Muscle of leg (tissue), 16 donors: Measurements from ENCODE around the gene TRPM8. TPM values are rescaled to one million over a fixed set of nuclear protein-coding genes. Genes with fewer than 3 reads are reported as not detected.
A peak's percentile ranks its signal among the peaks of the same experiment; 100 is the strongest.
"Not testable (repeated sequence)": the region's sequence is repeated elsewhere in the genome, so short reads cannot be mapped to it uniquely, and the experiment has no call there.

Experiments
- DNase-seq: peaks from one replicate; pipeline ENCODE4 v3.0.0; 2013
- H3K27ac ChIP-seq: one replicate; pipeline ENCODE4 v1.5.1; 2013; ENCODE audit warnings: mild to moderate bottlenecking, low read length, control low read depth
- H3K27me3 ChIP-seq: one replicate; pipeline ENCODE4 v1.6.1; 2013; ENCODE audit warnings: low read length; ENCODE audit not compliant: control insufficient read depth, insufficient read depth
- H3K36me3 ChIP-seq: one replicate; pipeline ENCODE4 v1.6.1; 2013; ENCODE audit warnings: low read length; ENCODE audit not compliant: control insufficient read depth, insufficient read depth
- H3K4me1 ChIP-seq: one replicate; pipeline ENCODE4 v1.6.1; 2013; ENCODE audit warnings: low read length; ENCODE audit not compliant: control insufficient read depth, insufficient read depth
- H3K4me3 ChIP-seq: one replicate; pipeline ENCODE4 v1.5.1; 2013; ENCODE audit warnings: low read length, control low read depth
- H3K9me3 ChIP-seq: replicated peaks from 2 replicates; pipeline ENCODE4 v1.6.1; 2013; ENCODE audit warnings: low read depth, low read length; ENCODE audit not compliant: control insufficient read depth
- WGBS: methylation state at CpG from one replicate; pipeline ENCODE4 v1.1.5; 2013; ENCODE audit warnings: missing lambda C conversion rate; ENCODE audit not compliant: insufficient coverage; 5-methylcytosine and 5-hydroxymethylcytosine counted together
- long read RNA-seq, 11 donors: transcript quantifications; one replicate each; lab custom pipeline, GENCODE V29; 2026
- polyA plus RNA-seq, 8 donors: library from polyadenylated mRNA; unstranded; fragments of 120-200 nt; gene quantifications; one replicate each; pipeline versions ENCODE4 v1.2.1 to v1.2.3, GENCODE V29; 2013; ENCODE audit warnings: inconsistent platforms in 1 of 8, low replicate concordance in 1 of 8; ENCODE audit not compliant: insufficient read length in 8 of 8, insufficient read depth in 1 of 8
- total RNA-seq: library from RNA; stranded (reverse); fragments of 120-200 nt; gene quantifications from one replicate; pipeline ENCODE4 v1.2.4, GENCODE V29; 2013

The TRPM8 gene
- total RNA-seq (not detected), polyA plus RNA-seq (under 1 TPM in 4 of 8 donors, not detected in 4; 0.17 to 0.30 (median 0.25) TPM)
- long read RNA-seq, donor 1 = 0 reads
- long read RNA-seq, donor 2 = 0 reads
- long read RNA-seq, donor 3 = 0 reads
- long read RNA-seq, donor 4 = 0 reads
- long read RNA-seq, donor 5 = 0 reads
- long read RNA-seq, donor 6 = 0 reads
- long read RNA-seq, donor 7 = 0 reads
- long read RNA-seq, donor 8 = 0 reads
- long read RNA-seq, donor 9 = 0 reads
- long read RNA-seq, donor 10 = 0 reads
- long read RNA-seq, donor 11 = 0 reads

- H3K36me3 ChIP-seq = no peaks in the 10 kb centered on the region
- DNase-seq = no peak
- WGBS = no CpG with 5 or more reads among the region's 5 CpGs
- no peak within 1 kb of the TSS for H3K27ac ChIP-seq
- H3K4me1 ChIP-seq = no peaks in the 10 kb centered on the region
- H3K4me3 ChIP-seq = no peak within 1 kb of the TSS
- no peaks in the 10 kb centered on the region for H3K27me3 ChIP-seq
- no peaks in the 10 kb centered on the region for H3K9me3 ChIP-seq
These were observed at the start of gene TRPM8 for GRCh38 chr2:233917116-233917515. TRPM8 (plus strand) TSS chr2:233917373; CDS start chr2:233926538, 9,165 bp downstream.

GRCh38 chr2:233867993-233868532 lies 49.1 kb upstream of the TRPM8 start, which contains the start of gene MSL3B:
MSL3B (minus strand) TSS chr2:233868386.
- DNase-seq = peak; percentile 57
- H3K9me3 ChIP-seq = peaks cover 2% of the 10 kb centered on the region
- WGBS = 13% methylated on average over 32 of the region's 50 CpGs
- peak within 1 kb of the TSS; percentile 52 for H3K4me3 ChIP-seq
- peaks cover 4% of the 10 kb centered on the region for H3K27me3 ChIP-seq
- H3K36me3 ChIP-seq = no peaks in the 10 kb centered on the region
- H3K27ac ChIP-seq = no peak within 1 kb of the TSS
- H3K4me1 ChIP-seq = no peaks in the 10 kb centered on the region

GRCh38 chr2:233871432-233871831 lies 45.7 kb upstream of the TRPM8 start:
- H3K27me3 ChIP-seq = peaks cover 6% of the 10 kb centered on the region
- DNase-seq = no peak
- no peaks in the 10 kb centered on the region for H3K4me1 ChIP-seq
- no peak overlapping the region for H3K4me3 ChIP-seq
- H3K9me3 ChIP-seq = no peaks in the 10 kb centered on the region
- 60% methylated on average over 1 of the region's 4 CpGs for WGBS
- no peaks in the 10 kb centered on the region for H3K36me3 ChIP-seq
- no peak overlapping the region for H3K27ac ChIP-seq

- DNase-seq, H3K9me3 ChIP-seq, H3K4me1 ChIP-seq, H3K36me3 ChIP-seq, H3K27me3 ChIP-seq, H3K4me3 ChIP-seq, H3K27ac ChIP-seq: not testable (repeated sequence)
- WGBS = 50% methylated on average over 1 of the region's 2 CpGs
These were observed 45.0 kb upstream of the TRPM8 start for GRCh38 chr2:233872125-233872524.

- Histone ChIP-seq H3K4me1 (no peaks in the 10 kb centered on the region), H3K27ac (no peak overlapping the region), H3K9me3 (peaks cover 7% of the 10 kb centered on the region), H3K4me3 (no peak overlapping the region), H3K27me3 (no peaks in the 10 kb centered on the region), H3K36me3 (no peaks in the 10 kb centered on the region)
- DNase-seq = no peak
These were observed 34.8 kb upstream of the TRPM8 start for GRCh38 chr2:233882353-233882752.

GRCh38 chr2:233892793-233893192 lies 24.4 kb upstream of the TRPM8 start:
- no peak overlapping the region for H3K4me3 ChIP-seq
- WGBS = 83% methylated on average over 2 of the region's 2 CpGs
- DNase-seq = peak; percentile 26
- H3K27me3 ChIP-seq = peaks cover 3% of the 10 kb centered on the region
- no peak overlapping the region for H3K27ac ChIP-seq
- H3K36me3 ChIP-seq = no peaks in the 10 kb centered on the region
- no peaks in the 10 kb centered on the region for H3K9me3 ChIP-seq
- H3K4me1 ChIP-seq = no peaks in the 10 kb centered on the region

- H3K36me3 ChIP-seq, H3K9me3 ChIP-seq, H3K27me3 ChIP-seq, H3K4me1 ChIP-seq, H3K27ac ChIP-seq, H3K4me3 ChIP-seq, DNase-seq: not testable (repeated sequence)
- 71% methylated on average over 1 of the region's 2 CpGs for WGBS
These were observed 20.9 kb upstream of the TRPM8 start for GRCh38 chr2:233896253-233896652.

GRCh38 chr2:233901367-233901766 lies 15.8 kb upstream of the TRPM8 start:
- no peaks in the 10 kb centered on the region for H3K36me3 ChIP-seq

GRCh38 chr2:233901884-233902283 lies 15.3 kb upstream of the TRPM8 start:
- Histone ChIP-seq H3K27me3 (peaks cover 2% of the 10 kb centered on the region), H3K4me3 (no peak overlapping the region), H3K36me3 (no peaks in the 10 kb centered on the region), H3K4me1 (no peaks in the 10 kb centered on the region), H3K27ac (no peak overlapping the region), H3K9me3 (no peaks in the 10 kb centered on the region)
- WGBS = no CpG with 5 or more reads among the region's 4 CpGs
- no peak for DNase-seq

More at GRCh38 chr2:233901367-233901766, 15.8 kb upstream of the TRPM8 start:
- Histone ChIP-seq H3K27ac (no peak overlapping the region), H3K27me3 (peaks cover 2% of the 10 kb centered on the region), H3K4me1 (no peaks in the 10 kb centered on the region), H3K9me3 (no peaks in the 10 kb centered on the region), H3K4me3 (no peak overlapping the region)
- DNase-seq = no peak
- WGBS = 57% methylated on average over 1 of the region's 4 CpGs

GRCh38 chr2:233905945-233906344 lies 11.2 kb upstream of the TRPM8 start:
- H3K27me3 ChIP-seq = peaks cover 2% of the 10 kb centered on the region
- 100% methylated on average over 1 of the region's 4 CpGs for WGBS

More at GRCh38 chr2:233905945-233906344, 11.2 kb upstream of the TRPM8 start:
- Histone ChIP-seq H3K4me1 (no peaks in the 10 kb centered on the region), H3K9me3 (no peaks in the 10 kb centered on the region), H3K4me3 (no peak overlapping the region), H3K27ac (no peak overlapping the region), H3K36me3 (no peaks in the 10 kb centered on the region)
- DNase-seq = no peak
